OCI-LY1 (cell line): ENCODE measurements around the gene UBXN10.
A peak's percentile ranks its signal among the peaks of the same experiment; 100 is the strongest.

Experiments
- H2AFZ ChIP-seq: fragments of 200-600 bp; sonication (generic), shearing (Covaris generic); 2 replicates; pipeline ENCODE4 v1.6.0; 2014; ENCODE audit warnings: antibody characterized with exemption, mild to moderate bottlenecking, low read length
- H3F3A ChIP-seq: fragments of 200-600 bp; sonication (generic), shearing (Covaris generic); 2 replicates; pipeline ENCODE4 v1.6.0; 2014; ENCODE audit warnings: mild to moderate bottlenecking, antibody characterized with exemption, low read length, moderate library complexity; ENCODE audit not compliant: insufficient read depth
- H3K27ac ChIP-seq: fragments of 200-600 bp; sonication (generic); 2 replicates; pipeline ENCODE4 v1.5.1; 2014; ENCODE audit warnings: low read length, mixed run types, mild to moderate bottlenecking, low read depth; ENCODE audit not compliant: poor library complexity, severe bottlenecking
- H3K27me3 ChIP-seq: fragments of 200-600 bp; sonication (generic); 2 replicates; pipeline ENCODE4 v1.6.0; 2014; ENCODE audit warnings: antibody characterized with exemption, mild to moderate bottlenecking, low read length, moderate library complexity; ENCODE audit not compliant: insufficient read depth
- H3K36me3 ChIP-seq: fragments of 200-600 bp; sonication (generic); 2 replicates; pipeline ENCODE4 v1.6.1; 2014; ENCODE audit warnings: mild to moderate bottlenecking, antibody characterized with exemption, low read length, moderate library complexity, mixed read lengths; ENCODE audit not compliant: insufficient read depth
- H3K4me1 ChIP-seq: fragments of 200-600 bp; sonication (generic); 2 replicates; pipeline ENCODE4 v1.5.1; 2014; ENCODE audit warnings: mild to moderate bottlenecking, low read length, moderate library complexity; ENCODE audit not compliant: insufficient read depth, severe bottlenecking
- H3K4me2 ChIP-seq: fragments of 200-600 bp; sonication (generic), shearing (Covaris generic); 2 replicates; pipeline ENCODE4 v1.6.1; 2014; ENCODE audit warnings: low read length
- H3K4me3 ChIP-seq: fragments of 200-600 bp; sonication (generic); 2 replicates; pipeline ENCODE4 v1.5.1; 2014; ENCODE audit warnings: low read length, low read depth, mild to moderate bottlenecking, mixed read lengths; ENCODE audit not compliant: poor library complexity, severe bottlenecking
- H3K79me2 ChIP-seq: fragments of 200-600 bp; shearing (Covaris generic); 2 replicates; pipeline ENCODE4 v1.6.1; 2016; ENCODE audit warnings: mixed run types, low read length, mixed read lengths; ENCODE audit not compliant: insufficient read depth
- H3K9ac ChIP-seq: fragments of 200-600 bp; sonication (generic), shearing (Covaris generic); 2 replicates; pipeline ENCODE4 v1.6.1; 2014; ENCODE audit warnings: mild to moderate bottlenecking, low read length, mixed read lengths
- H3K9me2 ChIP-seq: fragments of 200-600 bp; sonication (generic), shearing (Covaris generic); 2 replicates; pipeline ENCODE4 v1.6.1; 2014; ENCODE audit warnings: low read depth, mild to moderate bottlenecking, low read length, mixed read lengths
- H3K9me3 ChIP-seq: fragments of 200-600 bp; shearing (Covaris generic); 2 replicates; pipeline ENCODE4 v1.6.1; 2014; ENCODE audit warnings: low read length, mixed read lengths
- H4K20me1 ChIP-seq: fragments of 200-600 bp; sonication (generic), shearing (Covaris generic); 2 replicates; pipeline ENCODE4 v1.6.0; 2016; ENCODE audit warnings: mild to moderate bottlenecking, low read length; ENCODE audit not compliant: insufficient read depth
- EZH2 ChIP-seq: fragments of 200-600 bp; sonication (generic), shearing (Covaris generic); IDR thresholded peaks from 2 replicates; pipeline ENCODE4 v1.8.0; 2017; ENCODE audit warnings: borderline replicate concordance, mixed run types, mild to moderate bottlenecking, antibody characterized with exemption, low read length, moderate library complexity, mixed read lengths
- TF ChIP-seq, protein P1 (sequence below): fragments of 200-600 bp; sonication (generic), shearing (Covaris generic); IDR thresholded peaks from 2 replicates; pipeline ENCODE4 v1.5.1; 2017; ENCODE audit warnings: mild to moderate bottlenecking, antibody characterized with exemption, low read length, moderate library complexity, mixed read lengths

Gene UBXN10

DNA sequence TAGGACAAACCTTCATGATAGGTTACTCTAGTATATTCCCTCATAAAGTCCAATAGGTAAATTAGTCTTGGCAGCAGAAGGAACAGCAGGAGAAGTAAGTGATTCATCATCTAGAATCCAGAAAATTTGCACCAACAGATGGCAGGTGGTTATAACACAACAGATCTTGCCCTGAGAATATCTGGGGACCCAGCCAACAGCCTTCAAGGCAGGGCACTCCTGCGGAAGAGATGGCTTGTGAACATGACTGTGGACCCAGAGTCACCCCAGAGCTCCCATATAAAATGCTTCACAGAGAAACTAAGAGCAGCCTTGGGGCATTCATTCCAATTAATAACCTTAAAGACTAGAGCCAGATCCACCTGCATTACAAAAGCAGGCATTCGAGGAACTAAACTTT, 8.3 kb downstream of the UBXN10 start:
- Histone ChIP-seq H3K79me2 (no peaks in the 10 kb centered on the region), H3F3A (no peaks in the 10 kb centered on the region), H4K20me1 (no peaks in the 10 kb centered on the region), H3K4me2 (no peak overlapping the region), H3K36me3 (no peaks in the 10 kb centered on the region), H3K9me2 (no peaks in the 10 kb centered on the region), H3K9me3 (no peaks in the 10 kb centered on the region), H3K4me1 (no peaks in the 10 kb centered on the region), H3K4me3 (no peak overlapping the region), H3K9ac (no peak overlapping the region), H2AFZ (no peak overlapping the region), H3K27me3 (peaks cover 3% of the 10 kb centered on the region; the same call in 1 of the 2 replicates), H3K27ac (no peak overlapping the region)
- TF ChIP-seq, protein P1, sequence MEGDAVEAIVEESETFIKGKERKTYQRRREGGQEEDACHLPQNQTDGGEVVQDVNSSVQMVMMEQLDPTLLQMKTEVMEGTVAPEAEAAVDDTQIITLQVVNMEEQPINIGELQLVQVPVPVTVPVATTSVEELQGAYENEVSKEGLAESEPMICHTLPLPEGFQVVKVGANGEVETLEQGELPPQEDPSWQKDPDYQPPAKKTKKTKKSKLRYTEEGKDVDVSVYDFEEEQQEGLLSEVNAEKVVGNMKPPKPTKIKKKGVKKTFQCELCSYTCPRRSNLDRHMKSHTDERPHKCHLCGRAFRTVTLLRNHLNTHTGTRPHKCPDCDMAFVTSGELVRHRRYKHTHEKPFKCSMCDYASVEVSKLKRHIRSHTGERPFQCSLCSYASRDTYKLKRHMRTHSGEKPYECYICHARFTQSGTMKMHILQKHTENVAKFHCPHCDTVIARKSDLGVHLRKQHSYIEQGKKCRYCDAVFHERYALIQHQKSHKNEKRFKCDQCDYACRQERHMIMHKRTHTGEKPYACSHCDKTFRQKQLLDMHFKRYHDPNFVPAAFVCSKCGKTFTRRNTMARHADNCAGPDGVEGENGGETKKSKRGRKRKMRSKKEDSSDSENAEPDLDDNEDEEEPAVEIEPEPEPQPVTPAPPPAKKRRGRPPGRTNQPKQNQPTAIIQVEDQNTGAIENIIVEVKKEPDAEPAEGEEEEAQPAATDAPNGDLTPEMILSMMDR: no peak
- TF ChIP-seq EZH2: no peak

DNA sequence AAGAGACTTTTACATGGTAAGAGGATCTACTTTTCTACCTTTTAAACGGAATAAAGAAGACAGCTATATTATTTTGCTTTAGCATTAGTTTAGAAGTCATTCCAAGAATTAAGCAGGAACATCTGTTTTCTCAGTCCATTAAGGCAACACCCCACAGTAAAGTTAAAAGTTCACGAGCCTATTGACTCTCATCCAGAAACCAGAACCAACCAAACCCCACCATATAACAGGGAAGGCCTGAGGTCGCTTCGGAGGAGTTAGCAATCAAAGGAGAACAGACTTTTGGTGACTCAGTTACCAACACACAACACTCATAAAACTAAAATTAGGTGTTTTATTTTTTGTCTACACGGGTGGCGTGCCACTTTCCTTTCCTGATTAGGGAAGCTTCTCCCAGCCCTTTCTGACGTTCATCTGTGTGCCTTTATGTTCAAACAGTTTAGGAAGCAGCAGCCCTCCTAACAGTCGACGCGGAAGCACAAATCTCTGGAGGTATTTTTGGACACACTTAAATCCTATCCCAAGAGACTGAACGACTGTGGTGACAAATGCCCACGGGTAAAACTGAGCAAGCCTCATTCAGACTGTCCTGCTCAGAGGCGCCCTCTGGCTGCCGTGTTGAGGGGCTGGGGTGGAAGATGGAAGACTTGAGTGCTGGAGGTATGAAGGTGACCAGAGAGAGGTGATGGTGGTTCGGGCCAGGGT, 9.0 kb downstream of the UBXN10 start:
- TF ChIP-seq EZH2: no peak
- TF ChIP-seq, protein P1: peak; percentile 93
- Histone ChIP-seq H3K27ac (no peak overlapping the region), H3K4me1 (no peaks in the 10 kb centered on the region), H3K9me3 (no peaks in the 10 kb centered on the region), H2AFZ (no peak overlapping the region), H3K9me2 (no peaks in the 10 kb centered on the region), H3K4me2 (no peak overlapping the region), H3K79me2 (no peaks in the 10 kb centered on the region), H3F3A (no peaks in the 10 kb centered on the region), H4K20me1 (no peaks in the 10 kb centered on the region), H3K27me3 (peaks cover 3% of the 10 kb centered on the region; the same call in 1 of the 2 replicates), H3K4me3 (no peak overlapping the region), H3K36me3 (no peaks in the 10 kb centered on the region), H3K9ac (no peak overlapping the region)

DNA sequence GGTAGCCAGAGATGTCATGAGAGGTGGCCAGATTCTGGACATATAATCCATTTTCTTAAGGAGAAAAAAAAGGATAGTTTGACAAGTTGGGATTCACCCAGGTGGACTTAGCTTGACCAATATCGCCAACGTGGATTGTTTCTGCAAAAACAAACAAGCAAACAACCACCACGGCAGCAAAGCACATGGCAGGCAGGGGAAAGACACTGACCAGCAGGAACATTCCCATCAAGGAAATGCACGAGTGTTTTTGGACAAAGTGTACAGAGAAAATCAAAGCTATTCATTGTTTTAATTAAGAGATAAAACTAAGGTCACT, 9.5 kb downstream of the UBXN10 start:
- no peak for TF ChIP-seq EZH2
- TF ChIP-seq, protein P1: peak; percentile 25; the same call in 1 of the 2 replicates
- Histone ChIP-seq H3K79me2 (no peaks in the 10 kb centered on the region), H3K9ac (no peak overlapping the region), H3K9me2 (no peaks in the 10 kb centered on the region), H3K36me3 (no peaks in the 10 kb centered on the region), H3K4me2 (no peak overlapping the region), H2AFZ (no peak overlapping the region), H3F3A (no peaks in the 10 kb centered on the region), H3K9me3 (no peaks in the 10 kb centered on the region), H3K4me3 (no peak overlapping the region), H3K27me3 (peaks cover 3% of the 10 kb centered on the region; the same call in 1 of the 2 replicates), H3K4me1 (no peaks in the 10 kb centered on the region), H4K20me1 (no peaks in the 10 kb centered on the region), H3K27ac (no peak overlapping the region)
